HCT116 (cell line): ENCODE data around the gene CAPZB.

Source experiments
- CEBPB ChIP-seq: IDR thresholded peaks from 2 replicates; pipeline ENCODE4 v1.6.1; 2012; ENCODE audit warnings: low read depth
- EZH2 ChIP-seq: fragments of 200-600 bp; sonication (generic); IDR thresholded peaks from 2 replicates; pipeline ENCODE4 v1.6.1; 2017; ENCODE audit warnings: antibody characterized with exemption, mixed run types
- EZH2phosphoT487 ChIP-seq: fragments of 200-600 bp; IDR thresholded peaks from 2 replicates; pipeline ENCODE4 v1.6.1; 2018; ENCODE audit warnings: antibody characterized with exemption, borderline replicate concordance
- JUND ChIP-seq: IDR thresholded peaks from 2 replicates; pipeline ENCODE4 v1.6.1; 2012
- POLR2A ChIP-seq: IDR thresholded peaks from 2 replicates; pipeline ENCODE4 v1.7.0; 2011; ENCODE audit warnings: borderline replicate concordance; ENCODE audit not compliant: insufficient read depth, insufficient read length; ENCODE audit errors: extremely low read depth
- POLR2AphosphoS5 ChIP-seq: IDR thresholded peaks from 2 replicates; pipeline ENCODE4 v1.6.1; 2011; ENCODE audit warnings: mild to moderate bottlenecking, low read depth, low read length, moderate library complexity
- SP1 ChIP-seq: IDR thresholded peaks from 2 replicates; pipeline ENCODE4 v1.6.1; 2012; ENCODE audit warnings: low read depth
- YY1 ChIP-seq: IDR thresholded peaks from 2 replicates; pipeline ENCODE4 v1.6.1; 2011; ENCODE audit warnings: low read length, low read depth, moderate library complexity, mild to moderate bottlenecking; ENCODE audit not compliant: insufficient replicate concordance; ENCODE audit errors: extremely low read depth
- ZNF274 ChIP-seq: fragments of 200-500 bp; sonication (Bioruptor generic); IDR thresholded peaks from 2 replicates; pipeline ENCODE4 v1.6.1; 2014; ENCODE audit warnings: mild to moderate bottlenecking, low read depth, low read length, inconsistent platforms
- TF ChIP-seq, protein P1 (sequence below), 3 experiments: fragments of 200-600 bp in 1 of 3; sonication (generic) in 1 of 3; IDR thresholded peaks in 2 of 3; conservative IDR thresholded peaks in 1 of 3; 2 replicates each; pipeline ENCODE4 v1.5.1; 2012 to 2017; ENCODE audit warnings: low read depth in 2 of 3, low read length in 2 of 3, antibody characterized with exemption in 1 of 3, borderline replicate concordance in 1 of 3, control low read depth in 1 of 3, mild to moderate bottlenecking in 1 of 3, mixed read lengths in 1 of 3, mixed run types in 1 of 3, moderate library complexity in 1 of 3; ENCODE audit not compliant: insufficient read depth in 1 of 3
- TF ChIP-seq, protein P2 (sequence below): IDR thresholded peaks from 2 replicates; pipeline ENCODE4 v1.6.1; 2012; ENCODE audit warnings: low read depth

GRCh38 chr1:19475296-19475695, 10.0 kb downstream of the CAPZB start:
- TF ChIP-seq EZH2phosphoT487, result no peak
- TF ChIP-seq, protein P1, sequence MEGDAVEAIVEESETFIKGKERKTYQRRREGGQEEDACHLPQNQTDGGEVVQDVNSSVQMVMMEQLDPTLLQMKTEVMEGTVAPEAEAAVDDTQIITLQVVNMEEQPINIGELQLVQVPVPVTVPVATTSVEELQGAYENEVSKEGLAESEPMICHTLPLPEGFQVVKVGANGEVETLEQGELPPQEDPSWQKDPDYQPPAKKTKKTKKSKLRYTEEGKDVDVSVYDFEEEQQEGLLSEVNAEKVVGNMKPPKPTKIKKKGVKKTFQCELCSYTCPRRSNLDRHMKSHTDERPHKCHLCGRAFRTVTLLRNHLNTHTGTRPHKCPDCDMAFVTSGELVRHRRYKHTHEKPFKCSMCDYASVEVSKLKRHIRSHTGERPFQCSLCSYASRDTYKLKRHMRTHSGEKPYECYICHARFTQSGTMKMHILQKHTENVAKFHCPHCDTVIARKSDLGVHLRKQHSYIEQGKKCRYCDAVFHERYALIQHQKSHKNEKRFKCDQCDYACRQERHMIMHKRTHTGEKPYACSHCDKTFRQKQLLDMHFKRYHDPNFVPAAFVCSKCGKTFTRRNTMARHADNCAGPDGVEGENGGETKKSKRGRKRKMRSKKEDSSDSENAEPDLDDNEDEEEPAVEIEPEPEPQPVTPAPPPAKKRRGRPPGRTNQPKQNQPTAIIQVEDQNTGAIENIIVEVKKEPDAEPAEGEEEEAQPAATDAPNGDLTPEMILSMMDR (IDR thresholded peaks at IDR 0.05 in 2 of 3, conservative IDR thresholded peaks at IDR 0.05 in 1 of 3; ENCODE audit: borderline replicate concordance in 1 of 3, insufficient read depth in 1 of 3, low read depth in 2 of 3, low read length in 2 of 3), result no peak
- TF ChIP-seq ZNF274, result no peak
- no peak for TF ChIP-seq CEBPB
- no peak for TF ChIP-seq POLR2AphosphoS5
- no peak for TF ChIP-seq EZH2
- no peak for TF ChIP-seq JUND
- no peak for TF ChIP-seq YY1
- no peak for TF ChIP-seq SP1
- no peak for TF ChIP-seq POLR2A
- TF ChIP-seq, protein P2, sequence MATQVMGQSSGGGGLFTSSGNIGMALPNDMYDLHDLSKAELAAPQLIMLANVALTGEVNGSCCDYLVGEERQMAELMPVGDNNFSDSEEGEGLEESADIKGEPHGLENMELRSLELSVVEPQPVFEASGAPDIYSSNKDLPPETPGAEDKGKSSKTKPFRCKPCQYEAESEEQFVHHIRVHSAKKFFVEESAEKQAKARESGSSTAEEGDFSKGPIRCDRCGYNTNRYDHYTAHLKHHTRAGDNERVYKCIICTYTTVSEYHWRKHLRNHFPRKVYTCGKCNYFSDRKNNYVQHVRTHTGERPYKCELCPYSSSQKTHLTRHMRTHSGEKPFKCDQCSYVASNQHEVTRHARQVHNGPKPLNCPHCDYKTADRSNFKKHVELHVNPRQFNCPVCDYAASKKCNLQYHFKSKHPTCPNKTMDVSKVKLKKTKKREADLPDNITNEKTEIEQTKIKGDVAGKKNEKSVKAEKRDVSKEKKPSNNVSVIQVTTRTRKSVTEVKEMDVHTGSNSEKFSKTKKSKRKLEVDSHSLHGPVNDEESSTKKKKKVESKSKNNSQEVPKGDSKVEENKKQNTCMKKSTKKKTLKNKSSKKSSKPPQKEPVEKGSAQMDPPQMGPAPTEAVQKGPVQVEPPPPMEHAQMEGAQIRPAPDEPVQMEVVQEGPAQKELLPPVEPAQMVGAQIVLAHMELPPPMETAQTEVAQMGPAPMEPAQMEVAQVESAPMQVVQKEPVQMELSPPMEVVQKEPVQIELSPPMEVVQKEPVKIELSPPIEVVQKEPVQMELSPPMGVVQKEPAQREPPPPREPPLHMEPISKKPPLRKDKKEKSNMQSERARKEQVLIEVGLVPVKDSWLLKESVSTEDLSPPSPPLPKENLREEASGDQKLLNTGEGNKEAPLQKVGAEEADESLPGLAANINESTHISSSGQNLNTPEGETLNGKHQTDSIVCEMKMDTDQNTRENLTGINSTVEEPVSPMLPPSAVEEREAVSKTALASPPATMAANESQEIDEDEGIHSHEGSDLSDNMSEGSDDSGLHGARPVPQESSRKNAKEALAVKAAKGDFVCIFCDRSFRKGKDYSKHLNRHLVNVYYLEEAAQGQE, result no peak
